CD4-positive, CD25-positive, alpha-beta regulatory T cell (primary cell): ENCODE data around the gene DCBLD2. TPM values are rescaled to one million over a fixed set of nuclear protein-coding genes. Genes with fewer than 3 reads are reported as not detected.

Experiments
- polyA plus RNA-seq, 4 donors: library from polyadenylated mRNA; unstranded; fragments of 300-500 nt; fragmentation: Illumina TruSeq; gene quantifications; one replicate each; pipeline ENCODE4 v1.2.3, GENCODE V29; 2021
- total RNA-seq: library from RNA; stranded (reverse); gene quantifications from one replicate; pipeline ENCODE4 v1.2.3, GENCODE V29; 2022

The DCBLD2 gene
- total and polyA plus RNA-seq, 5 donors from 2014 or later: 0.18 to 1.5 (median 0.74) TPM

Other genes starting within 250 kb of the DCBLD2 start
- 0.89 TPM for gene ST3GAL6, start 138.4 kb downstream of the DCBLD2 start, total RNA-seq
- gene ST3GAL6, start 138.4 kb downstream of the DCBLD2 start, polyA plus RNA-seq: under 1 TPM in 1 of 4 donors, not detected in 3; 0.37 TPM